NCI-H69 (cell line): ENCODE data around the gene SLIT3.
A peak's percentile ranks its signal among the peaks of the same experiment; 100 is the strongest.

Source experiments
- DNase-seq: peaks from one replicate; lab custom pipeline; 2025; lab: John Stamatoyannopoulos, UW

Gene SLIT3

DNA sequence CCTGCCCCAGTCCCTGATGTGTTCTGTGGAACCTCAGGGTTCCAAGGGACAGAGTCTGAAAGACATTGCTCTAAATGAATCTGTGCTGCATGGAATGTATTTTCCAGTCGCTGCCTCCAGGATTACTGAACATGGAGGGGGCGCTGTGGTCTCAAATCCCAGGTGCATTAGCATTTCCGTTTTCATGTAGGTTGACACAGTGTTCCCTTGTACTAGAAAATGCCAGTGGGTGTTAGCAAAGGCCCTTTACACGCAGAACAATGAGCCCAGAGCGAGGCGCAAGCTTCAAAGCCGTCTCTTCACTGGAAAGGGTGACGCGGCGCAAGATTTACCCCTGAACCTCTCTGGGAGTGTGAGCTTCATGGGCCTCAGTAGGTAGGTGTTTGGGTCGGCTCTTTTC lies 308.3 kb downstream of the SLIT3 start:
- no peak for DNase-seq

DNA sequence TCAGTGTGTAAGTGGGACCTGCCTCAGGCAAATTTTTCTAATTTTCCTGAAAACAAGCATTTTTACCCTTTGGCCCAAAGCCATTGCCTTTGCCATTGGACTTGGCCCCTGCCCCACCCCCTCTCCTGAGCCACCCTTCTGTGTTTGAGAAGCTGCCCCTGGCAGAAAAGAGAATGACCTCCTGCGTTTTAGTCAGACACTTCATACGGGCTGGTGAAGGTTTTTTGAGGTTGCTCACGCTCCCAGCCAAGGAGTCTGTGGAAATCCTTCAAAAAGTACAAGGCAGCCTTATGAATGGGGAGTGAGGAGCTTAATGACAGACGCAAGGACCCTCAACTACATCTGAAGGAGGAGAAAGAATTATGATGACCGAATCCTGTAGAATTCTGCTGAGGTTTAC lies 308.9 kb downstream of the SLIT3 start:
- no peak for DNase-seq

- peak; percentile 16 for DNase-seq
Measured at GRCh38 chr5:168991311-168991710, 309.6 kb downstream of the SLIT3 start.

DNA sequence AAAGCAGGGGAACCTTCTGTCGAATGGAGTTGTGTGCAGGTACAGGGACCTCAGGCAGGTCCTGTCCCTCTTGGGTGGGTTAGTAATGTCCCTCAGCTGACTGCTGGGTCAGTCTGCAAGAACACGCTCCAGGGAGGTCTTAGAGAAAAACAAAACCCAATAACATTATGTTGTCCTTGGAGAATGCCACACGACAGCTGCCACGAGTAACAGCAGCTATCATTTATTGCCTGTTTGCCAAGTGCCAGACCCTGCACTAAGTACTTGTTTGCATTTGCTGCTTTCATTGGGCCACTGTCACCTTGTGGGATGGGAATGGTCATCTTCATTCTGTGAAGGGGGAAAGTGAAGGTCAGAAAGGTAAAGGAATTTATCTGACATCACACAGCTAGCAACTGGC lies 310.3 kb downstream of the SLIT3 start:
- DNase-seq, result no peak

DNA sequence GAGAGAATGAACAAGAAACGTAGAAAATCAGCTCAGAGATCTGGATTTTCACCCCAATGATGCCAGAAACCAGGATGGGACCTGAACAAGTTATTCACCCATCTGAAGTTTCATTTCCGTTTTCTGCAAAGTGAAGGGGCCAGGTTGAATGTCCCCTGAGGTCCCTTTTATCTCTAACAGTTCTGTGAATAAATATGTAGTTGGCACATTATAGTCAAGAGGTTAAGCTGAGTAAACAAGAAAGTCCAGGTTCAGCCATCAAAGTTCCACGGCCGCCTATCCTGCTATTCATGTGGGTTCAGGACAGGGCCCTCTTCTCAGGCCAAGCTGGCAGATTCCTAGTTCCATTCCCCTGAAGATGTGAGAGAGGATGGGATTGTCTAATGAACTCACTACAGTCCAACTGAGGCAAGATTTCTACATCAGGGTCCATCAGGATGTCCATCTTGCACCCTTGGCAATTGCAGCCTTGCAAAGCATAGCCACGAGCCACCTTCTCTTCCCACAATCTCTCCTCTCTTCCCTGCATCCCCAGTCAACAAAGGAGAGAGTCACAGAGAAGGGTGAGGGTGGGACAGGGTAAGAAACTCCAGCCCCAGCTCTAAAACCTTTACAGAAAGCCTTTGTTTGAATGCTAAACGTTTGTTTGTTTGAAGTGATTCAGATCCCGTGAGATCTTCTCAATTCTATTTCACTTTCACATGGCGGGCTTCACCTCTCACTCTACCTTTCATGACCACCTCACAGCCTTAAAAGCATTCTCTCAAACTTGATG lies 311.0 kb downstream of the SLIT3 start:
- DNase-seq, result no peak

DNA sequence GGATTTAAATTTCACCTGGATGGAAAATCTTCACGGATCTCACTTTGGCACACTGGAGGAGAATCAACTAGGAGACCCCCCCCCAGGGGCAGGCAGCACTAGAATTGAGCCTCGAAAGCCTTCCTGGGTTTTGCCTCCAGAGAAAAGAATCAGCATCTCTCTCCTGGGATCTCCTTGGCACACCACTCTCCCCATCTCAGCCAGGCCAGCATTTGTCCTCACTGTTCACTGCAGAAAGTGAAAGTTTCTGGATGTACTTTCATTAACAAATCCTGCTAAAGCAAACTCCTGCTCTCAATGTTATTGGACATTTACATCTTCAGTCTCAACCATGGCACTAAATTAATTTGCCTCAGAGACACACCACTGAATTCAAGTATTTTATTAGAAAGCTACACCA lies 312.2 kb downstream of the SLIT3 start:
- DNase-seq, result no peak

GRCh38 chr5:168987543-168988300 lies 313.2 kb downstream of the SLIT3 start:
- peak; percentile 69 for DNase-seq

- DNase-seq, result no peak
Measured at GRCh38 chr5:168985454-168985853, 315.5 kb downstream of the SLIT3 start.

GRCh38 chr5:168984135-168984675 lies 316.7 kb downstream of the SLIT3 start:
- no peak for DNase-seq

DNA sequence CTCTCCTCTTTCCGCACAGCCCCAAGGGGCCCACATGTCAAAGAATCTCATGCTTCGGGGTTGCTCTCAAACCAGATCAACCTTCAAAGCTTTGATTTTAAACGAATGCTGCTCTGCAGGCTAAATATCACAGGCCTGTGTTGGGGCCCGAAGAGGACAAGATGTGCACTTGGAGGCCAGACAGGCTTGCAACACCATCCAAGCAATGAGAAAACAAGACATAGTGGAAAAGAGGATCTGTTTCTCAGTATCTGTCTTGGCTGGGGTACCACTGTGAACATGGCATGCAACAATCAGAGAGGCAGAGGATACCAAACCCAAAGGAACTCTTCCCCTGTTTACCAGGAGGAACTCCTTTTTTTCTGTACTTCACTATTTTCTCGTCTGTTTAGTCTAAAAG lies 321.8 kb downstream of the SLIT3 start:
- no peak for DNase-seq

- DNase-seq, result no peak
Measured at GRCh38 chr5:168978500-168978899, 322.4 kb downstream of the SLIT3 start.

DNA sequence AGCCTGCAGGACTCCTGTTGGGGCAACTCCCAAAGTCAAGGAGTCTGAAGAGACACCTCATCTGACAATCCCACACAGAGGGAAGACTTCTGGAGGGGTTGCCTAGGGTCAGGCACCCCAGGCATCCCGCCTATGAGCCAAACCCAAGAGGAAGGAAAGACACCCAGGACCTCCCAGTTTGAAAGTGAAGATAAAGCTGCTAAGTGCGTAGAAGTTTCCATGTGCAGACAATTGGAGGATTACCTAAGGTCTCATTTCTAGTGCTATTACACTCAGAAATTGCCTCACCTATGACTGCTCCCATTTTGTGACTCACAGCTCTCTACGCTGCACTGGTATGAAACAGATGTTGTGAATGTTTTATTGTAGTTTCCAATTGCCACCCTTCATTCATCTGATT lies 322.9 kb downstream of the SLIT3 start:
- DNase-seq, result no peak

DNA sequence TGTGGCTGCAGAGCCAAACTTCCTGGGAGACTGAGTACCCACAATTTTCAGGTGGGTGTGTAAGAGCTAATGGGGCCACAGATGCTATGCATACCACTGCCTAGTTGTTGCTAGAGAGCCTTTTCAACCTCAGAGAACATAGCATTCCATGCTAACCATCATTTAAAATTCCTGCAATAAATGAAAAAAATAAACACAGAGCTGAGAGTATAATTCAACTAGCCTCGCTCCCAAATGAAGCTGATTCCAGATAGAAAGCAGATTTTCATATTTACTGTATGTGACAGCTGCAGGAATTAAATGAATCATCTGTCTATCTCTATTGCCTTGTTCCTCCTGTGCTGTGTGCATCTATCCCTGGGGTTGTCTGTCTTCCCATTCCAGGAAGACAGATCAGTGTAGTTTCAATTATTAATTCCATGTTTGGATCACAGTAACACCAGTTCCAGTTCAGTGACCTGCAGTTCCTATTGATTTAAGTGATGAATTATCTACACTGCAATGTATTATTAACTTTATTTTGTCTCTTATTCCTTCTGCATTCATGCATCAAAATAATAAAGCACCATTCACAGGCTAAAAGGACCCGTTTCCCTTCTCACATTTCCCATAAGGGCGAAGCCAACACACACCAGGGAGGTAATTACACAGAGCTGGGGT lies 324.5 kb downstream of the SLIT3 start:
- peak; percentile 50 for DNase-seq

- DNase-seq, result no peak
Measured at GRCh38 chr5:168975331-168975730, 325.6 kb downstream of the SLIT3 start.

DNA sequence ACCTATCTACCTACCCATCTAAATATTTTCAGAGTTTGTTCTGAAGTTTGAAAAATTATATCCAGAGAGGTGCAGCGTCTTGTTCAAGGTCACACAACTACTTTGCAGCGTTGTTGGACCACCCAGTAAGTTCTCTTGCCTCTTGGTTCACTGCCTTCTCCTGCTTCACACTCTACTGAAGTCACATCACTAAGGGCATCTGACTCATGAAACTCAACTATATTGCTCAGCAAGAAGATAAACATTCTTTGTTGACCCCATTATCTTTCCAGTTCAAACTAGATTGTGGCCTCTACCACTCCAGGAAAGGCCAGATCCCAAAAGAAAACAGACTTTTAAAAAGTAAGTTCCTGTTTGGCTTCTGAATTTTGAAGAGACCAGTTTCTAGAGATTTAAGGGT lies 326.9 kb downstream of the SLIT3 start:
- DNase-seq, result no peak

GRCh38 chr5:168972731-168973130 lies 328.2 kb downstream of the SLIT3 start:
- DNase-seq, result no peak

GRCh38 chr5:168971100-168971499 lies 329.8 kb downstream of the SLIT3 start:
- DNase-seq, result no peak

DNA sequence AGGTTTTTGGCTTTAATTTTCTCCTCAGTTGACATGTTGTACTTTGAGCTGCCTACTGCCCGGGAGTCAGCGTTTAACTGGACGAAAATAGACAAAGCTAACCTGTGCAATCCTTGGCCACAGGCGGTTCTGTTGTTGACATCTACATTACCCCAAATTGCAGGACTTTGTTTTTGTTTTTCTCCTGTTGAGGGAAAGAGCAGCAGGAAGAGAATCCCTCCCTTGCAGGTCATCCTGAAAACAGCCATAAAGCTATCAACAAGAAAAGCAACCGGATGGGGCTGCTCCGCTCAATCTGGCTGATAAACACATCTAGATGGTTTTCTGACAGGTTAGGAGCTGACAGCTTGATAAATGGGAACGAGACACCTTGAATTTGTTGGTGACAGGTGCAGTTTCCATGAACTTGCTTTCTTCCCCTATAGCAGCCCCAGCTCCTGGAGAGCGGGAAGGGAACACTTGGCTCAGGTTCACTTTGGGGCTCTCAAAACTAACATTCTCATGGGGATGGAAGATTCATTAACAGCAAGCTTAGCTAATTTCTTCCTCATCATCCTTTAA lies 331.5 kb downstream of the SLIT3 start:
- DNase-seq, result peak; percentile 39

GRCh38 chr5:168967882-168968620 lies 332.9 kb downstream of the SLIT3 start:
- DNase-seq, result no peak

DNA sequence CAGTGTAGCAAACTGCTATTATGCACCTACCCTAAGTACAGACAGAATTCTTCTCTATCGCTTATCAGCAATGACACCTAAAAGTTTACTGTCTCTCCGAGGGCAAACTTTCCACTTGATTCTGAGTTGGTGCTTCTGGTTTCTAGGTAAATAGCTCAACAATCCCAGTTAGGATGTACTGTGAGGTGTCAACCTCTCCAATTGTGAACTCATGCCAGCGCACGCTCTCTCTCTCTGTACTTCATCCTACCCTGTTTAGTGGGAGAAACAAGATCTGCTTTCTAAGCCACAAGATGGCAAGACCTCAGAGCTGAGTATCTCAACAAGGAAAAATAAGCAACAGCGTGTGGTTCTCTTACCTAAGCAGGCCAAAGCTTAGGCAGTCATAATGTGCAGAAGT lies 335.3 kb downstream of the SLIT3 start:
- DNase-seq, result no peak

- DNase-seq, result no peak
Measured at GRCh38 chr5:168964182-168964581, 336.8 kb downstream of the SLIT3 start.

GRCh38 chr5:168962306-168962705 lies 338.6 kb downstream of the SLIT3 start:
- DNase-seq, result no peak
